A673 (cell line): ENCODE results near the gene PHF21B. TPM values are rescaled to one million over a fixed set of nuclear protein-coding genes. Genes with fewer than 3 reads are reported as not detected.

Experiments used
- BruUV-seq: library from RNA; stranded (reverse); fragments of 400-500 nt; replicated peaks from 2 replicates; lab custom pipeline; 2021; lab: Mats Ljungman, UMichigan
- CTCF ChIA-PET: fragments of 300-600 bp; sonication (Branson Sonifier 250); formaldehyde crosslinking; loops from one replicate; lab custom pipeline; 2022; ENCODE audit warnings: antibody characterized with exemption; lab: Charles Lee
- POLR2A ChIA-PET: fragments of 300-600 bp; sonication (Branson Sonifier 250); formaldehyde crosslinking; loops from one replicate; lab custom pipeline; 2022; ENCODE audit warnings: antibody characterized with exemption; ENCODE audit not compliant: low non-redundant PET; lab: Charles Lee
- DNase-seq: peaks from one replicate; pipeline ENCODE4 v3.0.0-alpha.2; 2015; ENCODE audit warnings: low spot score
- H3K27ac ChIP-seq: fragments of 200-600 bp; sonication (generic); 2 replicates; pipeline ENCODE4 v1.5.1; 2016; ENCODE audit warnings: mixed run types, low read depth, mild to moderate bottlenecking, mixed read lengths, antibody characterized with exemption, low read length; ENCODE audit not compliant: poor library complexity, severe bottlenecking
- H3K27me3 ChIP-seq: fragments of 200-600 bp; sonication (generic); replicated peaks from 2 replicates; pipeline ENCODE4 v1.6.1; 2017; ENCODE audit warnings: mixed run types, low read depth, mild to moderate bottlenecking, mixed read lengths, antibody characterized with exemption, low read length; ENCODE audit not compliant: insufficient read depth, poor library complexity
- H3K36me3 ChIP-seq: fragments of 200-600 bp; sonication (generic); 2 replicates; pipeline ENCODE4 v1.6.1; 2016; ENCODE audit warnings: mixed run types, mild to moderate bottlenecking, mixed read lengths, antibody characterized with exemption, low read length; ENCODE audit not compliant: insufficient read depth, poor library complexity, severe bottlenecking
- H3K4me1 ChIP-seq: fragments of 200-600 bp; sonication (generic); 2 replicates; pipeline ENCODE4 v1.6.1; 2017; ENCODE audit warnings: mixed run types, mild to moderate bottlenecking, mixed read lengths, antibody characterized with exemption, low read length; ENCODE audit not compliant: insufficient read depth, poor library complexity, severe bottlenecking
- H3K4me3 ChIP-seq: fragments of 200-600 bp; sonication (generic); 2 replicates; pipeline ENCODE4 v1.5.1; 2016; ENCODE audit warnings: low read depth, mixed run types, mild to moderate bottlenecking, mixed read lengths, low read length; ENCODE audit not compliant: poor library complexity, severe bottlenecking
- H3K9me3 ChIP-seq: fragments of 200-600 bp; sonication (generic); 2 replicates; pipeline ENCODE4 v1.6.1; 2016; ENCODE audit warnings: mixed run types, low read depth, mild to moderate bottlenecking, mixed read lengths, antibody characterized with exemption, low read length; ENCODE audit not compliant: poor library complexity, severe bottlenecking
- CTCF ChIP-seq: fragments of 300-800, 200-600 bp; sonication (generic); conservative IDR thresholded peaks from 2 replicates; pipeline ENCODE4 v1.5.1; 2017; ENCODE audit warnings: low read depth, mild to moderate bottlenecking, antibody characterized with exemption, low read length, moderate library complexity, mixed read lengths
- EZH2 ChIP-seq: fragments of 200-600 bp; sonication (generic); IDR thresholded peaks from 2 replicates; pipeline ENCODE4 v1.6.1; 2017; ENCODE audit warnings: borderline replicate concordance, low read depth, mild to moderate bottlenecking, mixed read lengths, antibody characterized with exemption, low read length; ENCODE audit not compliant: poor library complexity, severe bottlenecking
- intact Hi-C: fragments of 100-400 bp; cut with micrococcal nuclease; formaldehyde crosslinking; loops from one replicate; pipeline ENCODE4 v1.10.0; 2022; ENCODE audit not compliant: unreplicated experiment
- total RNA-seq: library from RNA; stranded (reverse); gene quantifications from 2 replicates; pipeline ENCODE4 v1.2.3, GENCODE V29; 2021

PHF21B gene
- total RNA-seq, 1 experiment from 2014 or later: 13.2 TPM

GRCh38 chr22:44969817-44970216 is 40.0 kb downstream of the PHF21B start:
- Histone ChIP-seq H3K27me3 (no peaks in the 10 kb centered on the region), H3K27ac (no peak overlapping the region), H3K4me3 (no peak overlapping the region), H3K36me3 (peaks cover 4% of the 10 kb centered on the region), H3K4me1 (peaks cover 3% of the 10 kb centered on the region), H3K9me3 (no peaks in the 10 kb centered on the region)
- TF ChIP-seq CTCF (no peak), EZH2 (no peak)
- DNase-seq: no peak
- ChIA-PET POLR2A (no interaction called here), CTCF (interaction anchor here (0.5 kb wide), 1 partner anchor 70 kb away, joined by 4 read pairs; no protein-coding TSS in a partner anchor)
- intact Hi-C loops: no loop called here
- no TSS peak for BruUV-seq

GRCh38 chr22:44968736-44969135 is 41.1 kb downstream of the PHF21B start:
- peaks cover 4% of the 10 kb centered on the region for H3K36me3 ChIP-seq
- no TSS peak for BruUV-seq
- ChIA-PET POLR2A (no interaction called here), CTCF (no interaction called here)
- TF ChIP-seq EZH2 (no peak), CTCF (peak; percentile 34)
- H3K27me3 ChIP-seq: no peaks in the 10 kb centered on the region
- H3K4me1 ChIP-seq: peaks cover 12% of the 10 kb centered on the region
- no peak overlapping the region for H3K4me3 ChIP-seq
- DNase-seq: no peak
- no peaks in the 10 kb centered on the region for H3K9me3 ChIP-seq
- intact Hi-C loops: no loop called here
- no peak overlapping the region for H3K27ac ChIP-seq

GRCh38 chr22:44965171-44965570 is 44.6 kb downstream of the PHF21B start:
- Histone ChIP-seq H3K4me1 (peaks cover 12% of the 10 kb centered on the region), H3K27me3 (no peaks in the 10 kb centered on the region), H3K36me3 (peaks cover 4% of the 10 kb centered on the region), H3K27ac (no peak overlapping the region), H3K9me3 (no peaks in the 10 kb centered on the region), H3K4me3 (no peak overlapping the region)
- intact Hi-C loops: no loop called here
- CTCF ChIA-PET: no interaction called here
- BruUV-seq: no TSS peak
- TF ChIP-seq CTCF: no peak
- DNase-seq: no peak
- POLR2A ChIA-PET: no interaction called here
